ENCODE measurements around the gene NR5A2.

DNA sequence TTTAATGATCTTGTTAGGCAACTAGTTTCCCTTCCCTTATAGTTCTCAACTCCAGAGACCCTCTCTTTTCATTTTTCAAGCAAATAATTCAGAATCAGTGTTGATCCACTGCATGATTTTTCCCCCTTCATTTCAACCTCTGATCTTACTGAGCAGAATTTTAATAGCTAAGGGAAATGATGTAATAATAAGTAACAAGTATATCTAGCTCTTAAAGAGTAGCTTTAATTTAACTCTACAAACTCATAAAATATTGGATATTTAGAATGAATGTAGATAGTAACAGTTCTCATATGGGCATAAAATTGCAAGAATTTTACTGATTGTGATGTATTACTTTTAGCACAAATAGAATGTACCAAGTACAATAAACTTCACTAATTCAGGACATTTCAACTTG lies 130.2 kb downstream of the NR5A2 start:
- TF ChIP-seq, protein P1, sequence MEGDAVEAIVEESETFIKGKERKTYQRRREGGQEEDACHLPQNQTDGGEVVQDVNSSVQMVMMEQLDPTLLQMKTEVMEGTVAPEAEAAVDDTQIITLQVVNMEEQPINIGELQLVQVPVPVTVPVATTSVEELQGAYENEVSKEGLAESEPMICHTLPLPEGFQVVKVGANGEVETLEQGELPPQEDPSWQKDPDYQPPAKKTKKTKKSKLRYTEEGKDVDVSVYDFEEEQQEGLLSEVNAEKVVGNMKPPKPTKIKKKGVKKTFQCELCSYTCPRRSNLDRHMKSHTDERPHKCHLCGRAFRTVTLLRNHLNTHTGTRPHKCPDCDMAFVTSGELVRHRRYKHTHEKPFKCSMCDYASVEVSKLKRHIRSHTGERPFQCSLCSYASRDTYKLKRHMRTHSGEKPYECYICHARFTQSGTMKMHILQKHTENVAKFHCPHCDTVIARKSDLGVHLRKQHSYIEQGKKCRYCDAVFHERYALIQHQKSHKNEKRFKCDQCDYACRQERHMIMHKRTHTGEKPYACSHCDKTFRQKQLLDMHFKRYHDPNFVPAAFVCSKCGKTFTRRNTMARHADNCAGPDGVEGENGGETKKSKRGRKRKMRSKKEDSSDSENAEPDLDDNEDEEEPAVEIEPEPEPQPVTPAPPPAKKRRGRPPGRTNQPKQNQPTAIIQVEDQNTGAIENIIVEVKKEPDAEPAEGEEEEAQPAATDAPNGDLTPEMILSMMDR (IDR thresholded peaks at IDR 0.05) = no peak
- TF ChIP-seq EZH2 (IDR thresholded peaks at IDR 0.05) = no peak

Measured in neural progenitor cell (in vitro differentiated cells).